Kidney (tissue), 14 donors: Measurements from ENCODE around the gene MMP15. TPM values are rescaled to one million over a fixed set of nuclear protein-coding genes. Genes with fewer than 3 reads are reported as not detected.
A peak's percentile ranks its signal among the peaks of the same experiment; 100 is the strongest.

Experiments used
- DNase-seq, 5 donors: peaks; one replicate each; pipeline ENCODE4 v3.0.0-alpha.2; 2013 to 2020
- FAIRE-seq: peaks from 2 replicates; lab custom pipeline; 2012; peaks lifted over from hg19 to GRCh38; lab: Jason Lieb, UNC
- H3K27ac ChIP-seq, 2 donors: one replicate each; pipeline ENCODE4 v1.7.0; 2013; ENCODE audit warnings: low read depth in 2 of 2, low read length in 2 of 2, inconsistent platforms in 1 of 2
- H3K27me3 ChIP-seq: one replicate; pipeline ENCODE4 v1.7.1; 2013; ENCODE audit warnings: low read length, inconsistent platforms; ENCODE audit not compliant: control insufficient read depth, insufficient read depth
- H3K36me3 ChIP-seq, 3 donors: one replicate each; pipeline versions ENCODE4 v1.7.0 to v1.7.1; 2013; ENCODE audit warnings: low read length in 3 of 3, control low read depth in 1 of 3, inconsistent platforms in 1 of 3; ENCODE audit not compliant: insufficient read depth in 3 of 3, control insufficient read depth in 2 of 3
- H3K4me1 ChIP-seq, 3 donors: one replicate each; pipeline versions ENCODE4 v1.7.0 to v1.7.1; 2013; ENCODE audit warnings: low read length in 3 of 3, inconsistent platforms in 1 of 3, low read depth in 1 of 3; ENCODE audit not compliant: control insufficient read depth in 2 of 3, insufficient read depth in 2 of 3
- H3K4me3 ChIP-seq, 3 donors: one replicate each; pipeline versions ENCODE4 v1.7.0 to v1.8.1; 2013; ENCODE audit warnings: low read length in 3 of 3, control low read depth in 1 of 3, inconsistent platforms in 1 of 3
- H3K9ac ChIP-seq, 3 donors: one replicate each; pipeline versions ENCODE4 v1.7.0 to v1.7.1; 2013; ENCODE audit warnings: low read length in 3 of 3, control low read depth in 1 of 3, inconsistent platforms in 1 of 3
- H3K9me3 ChIP-seq, 3 donors: one replicate each; pipeline versions ENCODE4 v1.7.0 to v1.7.1; 2013; ENCODE audit warnings: low read length in 3 of 3, control low read depth in 1 of 3, inconsistent platforms in 1 of 3; ENCODE audit not compliant: control insufficient read depth in 2 of 3, insufficient read depth in 1 of 3
- intact Hi-C: fragments of 100-400 bp; cut with DNase I; formaldehyde crosslinking; loops from one replicate; pipeline ENCODE4 v1.11.1; 2022
- polyA plus RNA-seq: library from polyadenylated mRNA; stranded (reverse); fragments of 350-450 nt; fragmentation: Illumina TruSeq; extraction: RNeasy Lipid Tissue Mini Kit (QIAGEN cat#74804); gene quantifications from one replicate; pipeline ENCODE4 v1.2.3, GENCODE V29; 2014; ENCODE audit warnings: low read depth, low replicate concordance; ENCODE audit not compliant: insufficient read depth
- total RNA-seq: library from RNA; stranded (reverse); fragmentation: NEBNext Ultra II Directional; extraction: Animal tissue kit (Norgen Biotek cat#: 25700); gene quantifications from one replicate; pipeline ENCODE4 v1.2.1, GENCODE V29; 2021
- TF ChIP-seq, protein P1 (sequence below): IDR thresholded peaks from 3 replicates; pipeline ENCODE4 v1.5.1; 2012; ENCODE audit warnings: mild to moderate bottlenecking, moderate library complexity, borderline replicate concordance; ENCODE audit not compliant: insufficient read depth; ENCODE audit errors: extremely low read depth
- donor health status: control.
- donor health status: control.
- donor health status: control.
- donor health status: control.
- donor health status: control.
- donor health status: DM: yes; HTN: yes; CAD: no.
- donor health status: Normal renal cell carcinoma (clear cell type).

MMP15 gene
- total and polyA plus RNA-seq, 2 donors from 2014 or later = 19.1 to 31.4 TPM

- FAIRE-seq = no peak
- intact Hi-C loops = no loop called here
- H3K9me3 ChIP-seq = no peaks in the 10 kb centered on the region
- H3K27me3 ChIP-seq = no peaks in the 10 kb centered on the region
- H3K4me3 ChIP-seq = no peak overlapping the region
- H3K9ac ChIP-seq = no peak overlapping the region
- H3K27ac ChIP-seq = no peak overlapping the region
- TF ChIP-seq, protein P1, sequence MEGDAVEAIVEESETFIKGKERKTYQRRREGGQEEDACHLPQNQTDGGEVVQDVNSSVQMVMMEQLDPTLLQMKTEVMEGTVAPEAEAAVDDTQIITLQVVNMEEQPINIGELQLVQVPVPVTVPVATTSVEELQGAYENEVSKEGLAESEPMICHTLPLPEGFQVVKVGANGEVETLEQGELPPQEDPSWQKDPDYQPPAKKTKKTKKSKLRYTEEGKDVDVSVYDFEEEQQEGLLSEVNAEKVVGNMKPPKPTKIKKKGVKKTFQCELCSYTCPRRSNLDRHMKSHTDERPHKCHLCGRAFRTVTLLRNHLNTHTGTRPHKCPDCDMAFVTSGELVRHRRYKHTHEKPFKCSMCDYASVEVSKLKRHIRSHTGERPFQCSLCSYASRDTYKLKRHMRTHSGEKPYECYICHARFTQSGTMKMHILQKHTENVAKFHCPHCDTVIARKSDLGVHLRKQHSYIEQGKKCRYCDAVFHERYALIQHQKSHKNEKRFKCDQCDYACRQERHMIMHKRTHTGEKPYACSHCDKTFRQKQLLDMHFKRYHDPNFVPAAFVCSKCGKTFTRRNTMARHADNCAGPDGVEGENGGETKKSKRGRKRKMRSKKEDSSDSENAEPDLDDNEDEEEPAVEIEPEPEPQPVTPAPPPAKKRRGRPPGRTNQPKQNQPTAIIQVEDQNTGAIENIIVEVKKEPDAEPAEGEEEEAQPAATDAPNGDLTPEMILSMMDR = no peak
- H3K36me3 ChIP-seq = peaks cover 0 to 25% (median 16%) of the 10 kb centered on the region in 3 donors
- peak in 1 of 5 donors; percentile 28 for DNase-seq
- H3K4me1 ChIP-seq = no peaks in the 10 kb centered on the region
Measured at GRCh38 chr16:58044266-58045019, 18.9 kb downstream of the MMP15 start.

DNA sequence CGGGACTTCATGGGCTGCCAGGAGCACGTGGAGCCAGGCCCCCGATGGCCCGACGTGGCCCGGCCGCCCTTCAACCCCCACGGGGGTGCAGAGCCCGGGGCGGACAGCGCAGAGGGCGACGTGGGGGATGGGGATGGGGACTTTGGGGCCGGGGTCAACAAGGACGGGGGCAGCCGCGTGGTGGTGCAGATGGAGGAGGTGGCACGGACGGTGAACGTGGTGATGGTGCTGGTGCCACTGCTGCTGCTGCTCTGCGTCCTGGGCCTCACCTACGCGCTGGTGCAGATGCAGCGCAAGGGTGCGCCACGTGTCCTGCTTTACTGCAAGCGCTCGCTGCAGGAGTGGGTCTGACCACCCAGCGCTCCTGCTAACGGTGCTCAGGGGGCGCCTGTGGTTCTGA is 19.5 kb downstream of the MMP15 start:
- no peak overlapping the region for H3K27ac ChIP-seq
- DNase-seq (no peak), FAIRE-seq (no peak)
- no peak overlapping the region for H3K4me3 ChIP-seq
- TF ChIP-seq, protein P1 = no peak
- peaks cover 0 to 25% (median 16%) of the 10 kb centered on the region in 3 donors for H3K36me3 ChIP-seq
- no peak overlapping the region for H3K9ac ChIP-seq
- H3K4me1 ChIP-seq = no peaks in the 10 kb centered on the region
- H3K27me3 ChIP-seq = no peaks in the 10 kb centered on the region
- intact Hi-C loops = no loop called here
- no peaks in the 10 kb centered on the region for H3K9me3 ChIP-seq

- DNase-seq (peak in 1 of 5 donors; percentile 60), FAIRE-seq (no peak)
- Histone ChIP-seq H3K9me3 (no peaks in the 10 kb centered on the region), H3K27me3 (no peaks in the 10 kb centered on the region), H3K36me3 (peaks cover 0 to 20% (median 10%) of the 10 kb centered on the region in 3 donors), H3K27ac (no peak overlapping the region), H3K4me1 (no peaks in the 10 kb centered on the region), H3K4me3 (no peak overlapping the region), H3K9ac (no peak overlapping the region)
- intact Hi-C loops = no loop called here
- TF ChIP-seq, protein P1 = no peak
Measured at GRCh38 chr16:58046054-58046881, 20.7 kb downstream of the MMP15 start.
